PC-9 (cell line): Measurements from ENCODE around the gene SLC25A24.

Experiments used
- EZH2 ChIP-seq: fragments of 200-600 bp; sonication (generic); IDR thresholded peaks from 2 replicates; pipeline ENCODE4 v1.8.0; 2017; ENCODE audit warnings: antibody characterized with exemption, low read depth
- TF ChIP-seq, protein P1 (sequence below): fragments of 200-600 bp; sonication (generic); conservative IDR thresholded peaks from 2 replicates; pipeline ENCODE4 v1.6.1; 2017; ENCODE audit warnings: mixed run types, antibody characterized with exemption, mild to moderate bottlenecking, moderate library complexity

DNA sequence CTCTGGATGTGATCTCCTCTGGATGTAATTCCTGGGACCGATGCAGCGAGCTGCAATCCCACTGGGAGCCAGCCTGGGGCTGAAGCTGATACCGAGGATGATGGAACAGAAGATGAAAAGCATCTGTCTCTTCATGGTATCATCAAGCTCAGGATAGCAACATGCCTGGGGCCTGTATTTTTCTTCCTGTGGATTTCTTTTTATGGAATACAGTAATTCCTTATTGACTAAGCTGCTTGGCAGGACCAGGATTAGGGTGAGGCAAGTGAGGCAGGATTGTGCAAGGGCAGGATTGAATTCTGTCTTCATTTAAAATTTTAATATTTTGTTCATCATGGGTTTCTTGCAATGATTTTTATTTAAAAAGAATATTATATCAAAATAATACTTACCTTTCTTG, 86.6 kb downstream of the SLC25A24 start:
- TF ChIP-seq, protein P1, sequence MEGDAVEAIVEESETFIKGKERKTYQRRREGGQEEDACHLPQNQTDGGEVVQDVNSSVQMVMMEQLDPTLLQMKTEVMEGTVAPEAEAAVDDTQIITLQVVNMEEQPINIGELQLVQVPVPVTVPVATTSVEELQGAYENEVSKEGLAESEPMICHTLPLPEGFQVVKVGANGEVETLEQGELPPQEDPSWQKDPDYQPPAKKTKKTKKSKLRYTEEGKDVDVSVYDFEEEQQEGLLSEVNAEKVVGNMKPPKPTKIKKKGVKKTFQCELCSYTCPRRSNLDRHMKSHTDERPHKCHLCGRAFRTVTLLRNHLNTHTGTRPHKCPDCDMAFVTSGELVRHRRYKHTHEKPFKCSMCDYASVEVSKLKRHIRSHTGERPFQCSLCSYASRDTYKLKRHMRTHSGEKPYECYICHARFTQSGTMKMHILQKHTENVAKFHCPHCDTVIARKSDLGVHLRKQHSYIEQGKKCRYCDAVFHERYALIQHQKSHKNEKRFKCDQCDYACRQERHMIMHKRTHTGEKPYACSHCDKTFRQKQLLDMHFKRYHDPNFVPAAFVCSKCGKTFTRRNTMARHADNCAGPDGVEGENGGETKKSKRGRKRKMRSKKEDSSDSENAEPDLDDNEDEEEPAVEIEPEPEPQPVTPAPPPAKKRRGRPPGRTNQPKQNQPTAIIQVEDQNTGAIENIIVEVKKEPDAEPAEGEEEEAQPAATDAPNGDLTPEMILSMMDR, result no peak
- TF ChIP-seq EZH2, result no peak
